HG03060 (cell line): ENCODE measurements around the gene SMTNL2.

Source experiments
- ATAC-seq: cut with Tn5 transposase; IDR thresholded peaks from one replicate; pipeline ENCODE4 v1.9.1; 2021; ENCODE audit warnings: low read depth, moderate number of reproducible peaks; ENCODE audit not compliant: unreplicated experiment

The SMTNL2 gene

DNA sequence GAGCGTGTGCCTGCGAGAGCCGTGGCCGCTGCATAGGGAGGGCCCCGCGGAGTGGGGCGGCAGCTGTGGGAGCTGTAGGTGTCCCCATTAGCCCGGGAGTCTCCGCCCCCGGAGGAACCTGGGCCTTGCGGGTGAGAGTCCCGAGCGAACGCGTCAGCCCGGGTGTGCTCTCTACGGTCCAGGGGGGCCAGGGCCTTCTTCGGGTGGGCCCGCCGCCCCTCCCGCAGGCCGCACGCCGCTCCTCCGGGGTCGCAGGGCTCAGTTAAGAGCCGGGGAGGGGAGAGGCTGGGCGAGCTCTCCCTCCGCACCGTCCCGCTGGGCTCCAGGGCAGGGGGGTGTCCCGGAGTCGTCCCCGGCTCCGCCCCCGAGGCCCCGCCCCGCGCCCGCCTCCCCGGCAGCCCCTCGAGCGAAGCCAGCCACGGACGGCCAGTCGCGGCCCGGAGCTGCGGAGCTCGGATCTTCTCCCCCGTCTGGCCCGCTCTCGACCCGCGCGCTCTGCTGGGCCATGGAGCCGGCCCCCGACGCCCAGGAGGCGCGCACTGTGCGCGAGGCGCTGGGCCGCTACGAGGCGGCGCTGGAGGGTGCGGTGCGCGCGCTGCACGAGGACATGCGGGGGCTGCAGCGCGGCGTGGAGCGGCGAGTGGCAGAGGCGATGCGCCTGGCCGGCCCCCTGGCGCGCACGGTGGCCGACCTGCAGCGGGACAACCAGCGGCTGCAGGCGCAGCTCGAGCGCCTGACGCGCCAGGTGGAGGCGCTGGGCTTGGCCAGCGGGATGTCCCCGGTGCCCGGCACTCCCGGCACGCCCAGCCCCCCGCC is at the start of gene SMTNL2:
TSS of gene SMTNL2 (plus strand) at position 429 of the 816 bp plus-strand sequence. CDS start at position 506, 77 bp downstream.
- no peak for ATAC-seq

DNA sequence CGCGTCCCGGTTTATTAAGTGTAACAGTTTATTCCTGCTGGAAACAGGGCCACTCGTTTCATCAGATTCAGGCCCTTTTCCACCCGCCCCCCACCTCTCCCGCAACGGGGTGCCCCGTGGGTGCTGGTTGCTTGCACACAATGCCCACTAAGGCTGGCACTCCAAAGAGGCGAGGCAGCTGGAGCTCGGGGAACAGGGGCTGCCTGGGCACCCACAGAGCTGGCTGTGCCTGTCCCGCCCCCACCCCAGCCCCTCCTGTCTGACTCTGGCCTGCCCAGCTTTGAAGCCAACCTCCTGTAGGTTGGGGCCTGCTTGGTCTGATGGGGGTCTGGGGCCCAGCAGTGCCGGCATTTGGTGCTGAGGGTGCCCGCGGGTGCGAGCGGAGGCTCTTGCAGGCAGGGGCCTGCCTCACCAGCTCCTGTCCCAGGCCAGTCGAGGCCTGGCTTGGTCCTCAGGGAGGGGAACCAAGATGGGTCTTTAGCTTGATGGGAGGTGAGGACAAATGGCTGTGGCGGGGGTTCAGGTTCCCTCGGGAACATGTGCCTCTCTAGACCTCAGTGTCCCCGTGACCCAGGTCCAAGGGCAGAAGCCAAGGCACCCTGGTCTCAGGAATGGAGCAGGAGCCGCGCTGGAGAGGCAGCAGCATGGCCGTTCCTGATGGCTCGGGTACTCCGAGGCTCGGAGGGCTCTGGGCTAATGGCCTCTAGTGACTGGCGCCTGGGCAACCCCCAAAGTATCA is 49.2 kb upstream of the SMTNL2 start:
- ATAC-seq: no peak

DNA sequence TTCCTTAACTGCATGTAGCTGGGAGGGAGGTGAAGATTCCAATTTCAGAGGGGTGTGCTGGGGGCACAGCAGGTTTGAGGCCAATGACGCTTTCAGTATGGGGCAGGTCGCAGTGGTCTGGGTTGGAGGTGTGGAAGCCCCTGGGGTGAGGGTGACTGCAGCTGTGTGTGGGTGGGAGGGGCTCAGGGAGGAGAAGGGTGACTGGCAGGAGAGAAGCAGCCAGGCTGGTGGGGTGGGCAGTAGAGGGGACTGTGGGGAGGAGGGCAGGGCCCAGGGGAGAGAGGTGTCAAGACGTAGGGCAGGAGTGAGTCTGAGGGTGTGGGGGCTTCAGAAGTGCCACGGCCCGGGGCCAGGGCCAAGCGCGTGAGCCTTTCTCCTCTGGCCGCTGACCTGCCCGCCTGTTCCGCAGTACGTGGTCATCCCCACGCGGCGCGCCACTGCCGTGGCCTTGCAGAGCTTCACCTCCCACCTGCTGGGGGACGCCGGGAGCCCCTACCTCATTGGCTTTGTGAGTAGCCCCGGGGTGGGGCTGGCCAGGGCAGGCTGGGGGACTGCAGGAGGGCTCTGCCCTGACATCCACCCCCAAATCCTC is 48.6 kb upstream of the SMTNL2 start:
- no peak for ATAC-seq

DNA sequence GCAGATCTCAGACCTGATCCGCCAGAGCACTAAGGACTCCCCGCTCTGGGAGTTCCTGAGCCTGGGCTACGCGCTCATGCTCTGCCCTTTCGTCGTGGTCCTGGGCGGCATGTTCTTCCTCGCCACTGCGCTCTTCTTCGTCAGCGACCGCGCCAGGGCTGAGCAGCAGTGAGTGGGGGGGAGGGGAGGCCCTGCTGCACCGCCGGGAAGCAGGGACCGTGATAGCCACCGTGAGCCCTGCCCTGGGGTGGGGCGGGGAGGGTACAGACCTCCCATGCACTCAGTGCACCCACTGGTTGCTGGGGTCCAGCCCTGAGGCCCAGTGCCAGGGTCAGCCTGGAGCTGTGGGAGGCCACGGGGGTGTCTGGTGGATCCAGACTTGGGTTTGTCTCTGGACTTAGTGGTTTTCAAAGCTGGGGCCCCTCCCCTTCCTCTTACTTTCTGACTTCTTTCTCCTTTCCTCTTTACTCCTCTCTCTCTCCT is 48.0 kb upstream of the SMTNL2 start:
- no peak for ATAC-seq

DNA sequence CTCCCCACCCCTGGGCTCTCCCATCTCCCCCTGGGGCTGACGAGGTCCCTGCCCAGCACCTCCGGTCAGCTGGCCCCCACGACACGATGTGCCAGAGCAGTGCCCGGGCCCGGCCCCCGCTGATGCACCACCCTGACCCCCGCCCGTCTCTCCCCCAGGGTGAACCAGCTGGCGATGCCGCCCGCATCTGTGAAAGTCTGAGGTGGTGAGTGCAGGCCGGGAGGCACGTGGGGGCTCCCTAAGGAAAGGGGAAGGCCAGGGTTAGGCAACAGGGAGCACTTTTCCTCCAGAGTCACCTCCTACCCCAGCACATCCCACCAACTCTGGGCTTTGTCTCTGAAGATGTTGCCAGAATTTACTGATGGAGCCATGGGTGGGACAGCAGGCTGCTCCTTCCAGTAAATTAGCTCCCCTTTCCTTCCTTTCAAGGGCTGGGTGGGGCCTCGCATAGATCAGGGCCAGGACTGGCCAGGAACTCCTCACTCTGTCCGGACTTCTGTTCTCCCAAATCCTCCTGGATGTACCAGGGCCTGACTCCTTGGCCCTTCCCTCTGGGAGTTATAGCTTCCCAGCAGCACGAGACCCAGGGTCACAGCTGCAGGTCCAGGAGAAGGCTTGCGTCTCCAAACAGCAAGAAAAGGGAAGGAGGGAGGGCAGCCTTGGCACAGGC is 47.5 kb upstream of the SMTNL2 start:
- no peak for ATAC-seq

DNA sequence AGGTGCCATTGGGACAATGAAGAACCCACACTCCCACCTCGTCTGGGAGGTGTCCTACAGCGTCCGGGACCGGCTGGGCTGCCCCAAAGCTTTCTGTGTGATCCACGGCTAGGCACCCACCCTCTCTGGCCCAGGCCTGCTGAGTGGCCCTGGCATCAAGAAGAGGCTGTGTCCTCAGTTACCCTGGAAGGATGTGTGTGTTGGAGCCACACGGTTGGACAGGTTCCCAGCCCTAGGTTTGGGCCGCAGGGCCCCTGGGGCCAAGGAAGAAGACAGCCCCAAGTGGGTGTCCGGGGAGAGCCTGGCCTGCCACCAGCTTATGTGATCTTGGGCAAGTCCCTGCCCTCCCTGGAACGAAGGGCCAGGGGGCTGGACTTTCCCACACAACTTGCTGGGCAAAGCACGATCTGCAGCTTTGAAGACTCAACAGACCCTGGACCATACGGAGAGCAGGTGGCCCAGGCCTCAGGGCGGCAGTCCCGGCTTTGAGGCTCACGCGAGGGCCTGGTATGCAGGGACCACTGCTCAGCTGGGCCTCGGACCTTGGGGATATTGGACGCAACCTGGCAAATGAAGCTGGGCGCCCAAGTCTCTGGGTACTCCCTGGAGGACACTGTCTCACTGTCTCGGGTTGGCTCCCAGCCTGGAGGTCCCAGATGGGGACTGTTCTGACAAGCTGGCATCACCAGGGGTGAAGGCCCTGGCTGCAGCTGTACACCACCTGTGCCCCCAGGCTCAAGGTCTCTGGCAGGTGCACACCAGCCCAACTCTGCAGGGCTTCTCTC is 46.7 kb upstream of the SMTNL2 start:
- no peak for ATAC-seq

DNA sequence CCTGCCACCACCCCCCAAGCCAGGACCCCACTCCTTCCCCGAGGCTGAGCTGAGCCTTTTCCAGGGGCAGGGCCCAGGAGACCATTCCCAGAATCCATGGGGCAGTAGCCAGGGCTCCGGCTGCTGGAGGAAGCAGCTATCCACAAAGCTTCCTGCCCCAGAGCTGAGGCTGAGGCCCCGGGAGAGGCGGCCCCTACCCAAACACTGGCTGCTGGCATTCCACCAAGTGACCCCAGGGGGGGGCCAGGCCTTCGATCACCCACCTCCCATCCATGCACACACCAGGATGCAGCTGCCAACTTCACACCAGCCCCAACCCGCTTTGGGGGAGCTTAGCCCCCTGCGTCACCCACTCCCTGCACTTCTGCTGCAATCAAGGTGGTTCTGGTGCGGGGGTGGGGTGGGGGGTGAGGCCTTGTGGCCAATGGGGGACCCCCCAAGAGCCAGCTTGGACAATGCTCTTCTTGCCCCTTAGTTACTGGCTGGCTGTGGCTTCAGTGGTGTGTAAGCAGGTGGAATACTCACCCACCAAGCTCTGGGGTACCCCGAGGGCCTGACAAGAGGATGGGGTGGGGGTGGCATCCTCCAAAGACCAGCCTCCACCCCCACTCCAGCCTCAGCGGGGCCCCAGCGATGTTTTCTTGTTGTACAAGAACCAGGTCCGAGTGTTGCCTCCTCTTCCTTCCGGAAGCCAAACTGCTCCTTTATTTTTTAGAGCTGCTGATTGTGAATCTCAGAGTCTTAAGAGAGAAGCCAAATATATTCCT is 45.9 kb upstream of the SMTNL2 start:
- ATAC-seq: no peak

DNA sequence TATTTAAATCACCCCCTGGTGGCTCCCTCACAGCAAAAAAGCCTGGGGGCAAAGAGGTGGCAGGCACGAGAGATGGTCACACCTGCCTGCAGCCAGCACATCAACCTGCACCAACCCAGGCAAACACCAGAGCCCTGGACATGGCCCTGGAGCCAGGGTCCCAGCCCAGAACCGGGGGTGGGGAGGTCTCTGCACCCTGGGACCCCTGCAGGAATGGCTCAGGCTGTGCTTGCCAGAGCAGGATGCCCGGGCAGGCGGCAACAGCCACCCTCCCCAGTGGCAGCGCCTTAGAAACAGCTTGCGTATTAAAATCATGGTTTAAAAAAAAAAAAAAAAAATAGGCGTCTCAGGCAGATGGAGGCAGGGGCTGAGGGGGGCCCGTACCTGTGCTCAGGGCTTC is 45.3 kb upstream of the SMTNL2 start:
- ATAC-seq: no peak

DNA sequence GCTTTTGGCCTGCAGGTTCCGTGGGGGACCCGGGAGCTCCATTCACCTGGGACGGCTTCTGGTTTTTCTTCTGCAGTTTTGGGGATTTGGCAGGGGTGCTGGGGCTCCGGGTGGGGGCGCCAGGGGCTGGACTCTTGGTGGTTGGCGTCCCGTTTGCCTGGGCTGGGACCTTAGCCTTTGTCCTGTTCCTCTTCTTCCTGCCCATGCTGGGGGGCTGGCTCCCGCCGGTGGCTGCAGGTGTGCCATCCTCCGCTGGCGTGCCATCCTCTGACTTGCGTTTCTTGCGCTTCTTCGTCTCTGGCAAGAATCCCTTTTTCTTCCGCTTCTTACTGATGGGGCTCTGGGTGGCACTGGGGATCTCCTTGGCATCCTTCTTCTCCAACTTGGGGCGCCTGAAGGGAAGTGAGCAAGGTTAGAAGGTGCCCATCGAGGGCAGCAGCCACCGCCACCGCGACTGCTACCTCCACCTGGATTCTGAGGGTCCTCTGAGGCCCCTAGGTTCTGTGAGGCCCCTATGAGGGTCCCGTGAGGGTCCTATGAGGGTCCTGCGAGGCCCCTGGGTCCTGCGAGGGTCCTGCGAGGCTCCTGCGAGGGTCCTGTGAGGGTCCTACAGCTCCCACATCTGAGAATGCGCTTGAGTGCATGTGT is 44.6 kb upstream of the SMTNL2 start:
- no peak for ATAC-seq

DNA sequence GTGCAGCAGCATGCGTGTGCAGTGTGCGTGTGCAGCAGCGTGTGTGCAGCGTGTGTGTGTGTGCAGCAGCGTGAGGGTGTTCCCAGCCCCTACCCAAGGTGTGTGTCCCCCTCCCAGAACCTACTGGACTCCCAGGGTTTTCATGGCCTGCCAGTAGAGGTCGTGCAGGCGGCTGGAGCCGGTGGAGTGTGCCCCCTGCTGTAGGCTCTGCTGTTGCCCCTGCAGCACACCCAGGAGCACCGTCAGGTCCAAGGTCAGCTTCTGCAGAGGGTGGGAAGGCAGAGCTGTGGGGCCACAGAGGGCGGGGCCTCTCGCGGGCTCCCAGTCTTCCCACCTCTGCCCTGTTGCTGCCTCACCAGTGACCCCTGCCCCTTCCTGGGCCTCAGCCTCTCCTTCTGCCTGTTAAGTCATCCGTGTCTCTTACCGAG is 44.1 kb upstream of the SMTNL2 start:
- no peak for ATAC-seq

DNA sequence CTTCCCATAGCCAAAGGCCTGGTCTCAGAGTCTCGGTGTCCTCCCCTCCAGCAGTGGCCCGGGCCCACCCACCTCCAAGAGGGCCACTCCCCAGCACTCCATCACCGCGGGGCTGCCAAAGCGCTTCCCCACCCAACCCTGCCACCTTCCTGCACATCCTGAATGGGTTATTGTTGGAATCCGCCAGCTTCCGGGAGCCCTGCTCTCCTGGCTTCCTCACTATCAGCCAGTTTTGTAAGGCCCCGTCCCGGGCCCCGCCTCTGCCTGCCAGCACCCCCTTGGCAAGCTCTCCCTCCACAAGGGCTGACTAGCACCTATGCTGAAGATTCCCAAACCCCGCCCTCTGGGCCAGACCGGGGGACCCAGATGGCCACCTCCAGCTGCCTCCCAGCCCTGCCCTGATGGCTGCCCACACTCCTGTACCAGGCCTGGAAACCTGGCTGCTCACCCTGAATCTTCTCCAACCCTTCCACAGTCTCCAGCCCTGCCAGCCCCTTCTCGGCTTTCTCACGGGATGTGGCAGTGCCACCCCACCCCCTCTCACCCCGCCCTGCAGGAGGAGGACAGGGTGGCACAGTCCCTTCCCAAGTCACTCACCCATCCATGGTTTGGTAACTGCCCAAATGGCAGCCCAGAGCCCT is 43.5 kb upstream of the SMTNL2 start:
- ATAC-seq: no peak

DNA sequence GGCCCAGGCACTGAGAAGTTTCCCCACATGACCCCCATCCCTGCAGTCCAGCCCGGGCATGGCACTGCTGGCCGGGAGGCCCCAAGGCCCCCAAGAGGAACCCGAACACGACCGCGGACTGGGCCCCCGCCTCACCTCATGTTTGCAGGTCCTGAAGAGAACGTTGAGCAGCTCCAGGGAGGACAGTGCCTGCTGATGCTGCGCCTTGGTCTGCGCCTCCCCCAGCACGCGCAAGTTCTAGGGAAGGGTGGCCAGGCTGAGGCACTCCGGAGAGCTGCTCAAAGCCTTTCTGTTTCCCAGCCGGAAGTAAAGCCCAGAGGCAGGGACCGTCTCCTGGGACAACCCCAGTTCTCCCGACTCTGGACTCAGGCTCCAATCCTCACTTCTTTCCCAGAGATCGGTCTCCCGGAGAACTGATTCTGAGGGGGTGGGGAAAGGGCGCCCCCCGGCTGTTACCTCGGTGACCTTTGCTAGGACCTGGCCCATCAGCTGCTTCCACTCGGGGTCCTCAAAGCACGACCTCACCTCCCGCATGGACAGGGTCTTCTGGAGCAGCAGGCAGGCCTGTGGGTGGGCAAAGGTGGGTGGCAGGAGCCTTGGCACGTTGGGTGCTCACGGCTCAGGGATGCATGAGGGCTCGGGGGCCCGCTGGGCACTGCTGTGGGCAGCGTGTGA is 42.9 kb upstream of the SMTNL2 start:
- no peak for ATAC-seq

DNA sequence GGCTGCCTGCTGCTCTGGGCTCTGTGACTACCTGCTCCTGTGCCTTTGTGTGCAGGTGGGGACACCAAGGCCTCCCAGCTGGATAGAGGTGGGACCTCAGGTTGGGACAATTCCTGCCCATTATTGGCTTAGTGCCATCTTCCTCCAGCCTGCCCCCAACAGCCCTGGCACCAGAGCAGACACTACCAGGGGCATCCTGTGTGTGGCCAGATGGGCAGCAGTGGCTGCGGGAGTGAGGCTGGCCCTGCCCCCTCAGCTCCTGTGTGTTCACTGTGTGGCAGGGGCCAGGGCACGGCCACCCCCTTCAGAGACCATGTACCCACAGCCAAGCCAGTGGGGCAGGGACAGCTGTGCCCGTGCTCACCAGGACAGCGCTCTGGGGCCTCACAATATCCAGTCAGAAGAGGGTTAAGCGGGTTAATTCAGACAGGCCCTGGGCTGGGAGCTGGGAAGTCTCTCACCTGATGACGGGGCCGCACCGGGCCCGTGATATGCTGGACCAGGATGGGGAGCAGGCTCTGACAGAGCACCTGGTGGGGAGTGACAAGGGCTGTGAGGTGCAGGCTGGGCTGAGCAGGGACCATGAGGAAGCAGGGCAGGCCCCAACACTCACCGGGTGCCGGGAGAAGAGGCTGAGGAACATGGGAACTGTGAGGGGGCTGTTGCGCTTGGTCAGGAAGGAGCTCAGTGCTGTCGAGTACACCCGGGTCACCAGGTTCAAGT is 42.2 kb upstream of the SMTNL2 start:
- no peak for ATAC-seq

DNA sequence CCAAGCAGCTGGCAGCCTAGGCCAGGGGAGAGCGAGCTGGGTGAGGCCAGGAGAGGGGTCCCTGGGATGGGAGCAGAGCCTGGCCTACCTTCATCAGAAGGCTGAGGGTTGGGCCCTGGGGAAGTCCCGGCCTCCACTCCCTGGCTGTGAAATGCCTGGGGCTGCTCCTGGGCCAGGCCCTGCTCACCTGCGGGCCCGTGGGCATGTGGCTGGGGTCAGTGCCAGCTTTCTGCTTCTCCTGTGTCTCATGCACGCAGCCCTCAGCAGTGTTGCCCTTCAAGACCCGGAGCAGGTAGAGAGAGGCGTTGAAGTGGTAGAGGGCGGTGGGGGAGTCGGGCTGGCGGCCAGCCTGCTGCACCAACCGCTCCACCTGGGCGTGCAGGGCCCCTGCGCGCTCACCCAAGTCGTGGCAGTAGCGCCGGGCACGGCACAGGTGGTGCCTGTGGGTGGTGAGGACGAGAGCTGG is 41.6 kb upstream of the SMTNL2 start:
- ATAC-seq: no peak

DNA sequence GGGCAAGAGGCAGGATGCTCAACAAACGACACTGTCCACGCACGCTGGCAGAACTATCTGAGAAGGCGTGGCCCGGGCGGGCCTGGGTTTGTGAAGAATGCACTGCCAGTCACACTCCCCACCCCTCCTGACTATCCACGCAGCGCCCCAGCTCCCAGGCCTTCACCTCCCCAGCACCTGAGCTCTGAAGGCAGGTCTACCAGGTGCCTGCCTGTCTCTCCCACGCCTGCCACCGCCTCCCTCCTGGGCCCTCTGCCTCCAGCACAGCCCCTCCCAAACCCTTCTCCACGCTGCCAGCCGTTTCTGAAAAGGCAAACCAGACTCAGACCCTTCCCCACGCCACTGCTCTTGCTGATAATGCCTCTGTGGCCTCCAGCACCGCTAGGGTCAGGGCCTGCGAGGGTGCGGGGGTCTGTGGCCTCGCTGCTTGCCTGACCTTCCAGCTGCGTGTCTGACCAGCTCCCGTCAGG is 40.7 kb upstream of the SMTNL2 start:
- no peak for ATAC-seq

DNA sequence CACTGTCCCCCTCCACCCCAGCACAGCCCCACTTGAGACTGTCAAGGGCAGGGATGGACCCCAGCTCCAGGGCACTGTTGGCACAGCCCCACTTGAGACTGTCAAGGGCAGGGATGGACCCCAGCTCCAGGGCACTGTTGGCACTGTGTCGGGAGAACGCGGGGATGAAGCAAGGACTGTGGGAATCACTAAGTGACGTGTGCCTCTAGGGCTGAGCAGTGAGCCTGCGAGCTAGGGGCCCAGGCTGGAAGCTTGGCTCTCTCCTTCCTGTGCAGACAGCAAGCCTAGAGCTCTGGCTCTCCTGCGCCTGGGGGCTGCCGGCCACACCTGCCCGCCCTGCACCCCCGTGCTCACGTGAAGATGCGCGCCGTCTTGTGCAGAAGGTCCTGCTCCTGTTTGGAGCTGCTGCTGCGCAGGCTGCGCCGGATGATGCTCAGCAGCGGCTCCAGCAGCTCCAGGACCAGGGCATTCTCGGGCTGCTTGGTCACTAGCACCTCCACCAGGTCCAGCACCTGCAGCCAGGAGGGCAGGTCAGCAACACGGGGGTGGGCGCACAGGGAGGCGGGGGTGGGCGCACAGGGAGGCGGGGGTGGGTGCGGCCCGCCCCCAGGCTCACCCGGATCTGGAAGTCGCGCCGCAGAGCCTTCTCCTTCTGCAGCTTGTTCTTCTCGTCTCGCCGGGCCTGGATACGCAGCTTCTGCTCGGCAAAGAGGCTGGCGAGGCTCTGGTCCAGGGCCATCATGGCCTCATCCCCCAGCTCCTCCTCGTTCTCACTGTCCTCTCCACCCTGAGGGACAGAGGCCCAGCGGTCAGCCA is 40.0 kb upstream of the SMTNL2 start:
- no peak for ATAC-seq
